ENCODE results near the gene OR51E1.

OR51E1 gene

GRCh38 chr11:4643682-4644081, at the start of gene OR51E1:
TSS of gene OR51E1 (plus strand) at chr11:4643982. CDS start at chr11:4652527, 8,545 bp downstream.
- no peak for DNase-seq

GRCh38 chr11:4605057-4605456, 38.7 kb upstream of the OR51E1 start:
- no peak for DNase-seq

- no peak for DNase-seq
Observed at GRCh38 chr11:4606231-4607015, 37.4 kb upstream of the OR51E1 start.

GRCh38 chr11:4607096-4607495, 36.7 kb upstream of the OR51E1 start:
- no peak for DNase-seq

- peak; percentile 70 for DNase-seq
Observed at GRCh38 chr11:4607781-4608666, 35.8 kb upstream of the OR51E1 start, which contains the start of gene TRIM68. TSS of gene TRIM68 (minus strand) at chr11:4608231. CDS start at chr11:4605504, 2,727 bp downstream.

GRCh38 chr11:4610258-4610935, 33.4 kb upstream of the OR51E1 start:
- no peak for DNase-seq

- no peak for DNase-seq
Observed at GRCh38 chr11:4611986-4612385, 31.8 kb upstream of the OR51E1 start.

GRCh38 chr11:4615856-4616444, 27.8 kb upstream of the OR51E1 start:
- no peak for DNase-seq

GRCh38 chr11:4619514-4619913, 24.3 kb upstream of the OR51E1 start:
- no peak for DNase-seq

- DNase-seq: no peak
Observed at GRCh38 chr11:4626207-4627099, 17.3 kb upstream of the OR51E1 start.

GRCh38 chr11:4636136-4636535, 7.6 kb upstream of the OR51E1 start:
- no peak for DNase-seq

- no peak for DNase-seq
Observed at GRCh38 chr11:4636962-4637661, 6.7 kb upstream of the OR51E1 start, which contains the start of gene OR51D1. TSS of gene OR51D1 (plus strand) at chr11:4637477. CDS start at chr11:4639791, 2,314 bp downstream.

- no peak for DNase-seq
Observed at GRCh38 chr11:4637662-4638047, 6.1 kb upstream of the OR51E1 start.

GRCh38 chr11:4639931-4640330, 3.9 kb upstream of the OR51E1 start:
- DNase-seq: no peak

GRCh38 chr11:4641501-4641900, 2.3 kb upstream of the OR51E1 start:
- no peak for DNase-seq

- DNase-seq: no peak
Observed at GRCh38 chr11:4642043-4642442, 1.7 kb upstream of the OR51E1 start.

- no peak for DNase-seq
Observed at GRCh38 chr11:4643076-4643475, 706 bp upstream of the OR51E1 start.

GRCh38 chr11:4644233-4644632, 451 bp downstream of the OR51E1 start:
- no peak for DNase-seq

- no peak for DNase-seq
Observed at GRCh38 chr11:4645974-4646373, 2.2 kb downstream of the OR51E1 start.

GRCh38 chr11:4647766-4648165, 4.0 kb downstream of the OR51E1 start:
- DNase-seq: no peak

Measured in GOT3 (cell line).